Suprapubic skin (tissue), 4 donors: Measurements from ENCODE around the gene MARCO. TPM values are rescaled to one million over a fixed set of nuclear protein-coding genes. Genes with fewer than 3 reads are reported as not detected.
A peak's percentile ranks its signal among the peaks of the same experiment; 100 is the strongest.

ENCODE experiments used
- DNase-seq, 2 donors: peaks; one replicate each; pipeline ENCODE4 v3.0.0-alpha.2; 2019; ENCODE audit warnings: low spot score in 2 of 2
- H3K27ac ChIP-seq: fragments of 200-600 bp; sonication (generic); one replicate; pipeline ENCODE4 v1.5.1; 2019
- H3K27me3 ChIP-seq: fragments of 200-600 bp; sonication (generic); one replicate; pipeline ENCODE4 v1.5.1; 2019
- H3K36me3 ChIP-seq: fragments of 200-600 bp; sonication (generic); one replicate; pipeline ENCODE4 v1.5.1; 2019
- H3K4me1 ChIP-seq: fragments of 200-600 bp; sonication (generic); one replicate; pipeline ENCODE4 v1.5.1; 2019
- H3K4me3 ChIP-seq: fragments of 200-600 bp; sonication (generic); one replicate; pipeline ENCODE4 v1.5.1; 2019; ENCODE audit warnings: mild to moderate bottlenecking
- H3K9me3 ChIP-seq: fragments of 200-600 bp; sonication (generic); one replicate; pipeline ENCODE4 v1.5.1; 2019
- CTCF ChIP-seq, 2 donors: fragments of 200-600 bp in 1 of 2; fragments of 450-650 bp in 1 of 2; sonication (generic) in 1 of 2; IDR thresholded peaks; one replicate each; pipeline ENCODE4 v1.5.1; 2016 to 2019; ENCODE audit warnings: antibody characterized with exemption in 2 of 2, mild to moderate bottlenecking in 1 of 2, moderate library complexity in 1 of 2
- EP300 ChIP-seq: sonication (generic); formaldehyde crosslinking; IDR thresholded peaks from one replicate; pipeline ENCODE4 v1.6.1; 2017; ENCODE audit warnings: antibody characterized with exemption
- POLR2A ChIP-seq, 2 donors: fragments of 450-650 bp; IDR thresholded peaks; one replicate each; pipeline ENCODE4 v1.6.1; 2017; ENCODE audit warnings: antibody characterized with exemption in 2 of 2, mild to moderate bottlenecking in 2 of 2, moderate library complexity in 2 of 2
- POLR2AphosphoS5 ChIP-seq, 3 donors: sonication (generic); formaldehyde crosslinking; IDR thresholded peaks; one replicate each; pipeline ENCODE4 v1.6.1; 2017; ENCODE audit warnings: antibody characterized with exemption in 3 of 3
- WGBS: methylation state at CpG from one replicate; pipeline ENCODE4 v1.1.5; 2018; 5-methylcytosine and 5-hydroxymethylcytosine counted together
- total RNA-seq, 4 donors: library from RNA; depleted of rRNA; stranded (reverse); fragments of >200 nt; gene quantifications; one replicate each; pipeline ENCODE4 v1.1.0, GENCODE V29; 2016

MARCO gene
- total RNA-seq, 4 donors from 2014 or later = 0.68 to 9.1 (median 1.3) TPM

- Histone ChIP-seq H3K36me3 (no peaks in the 10 kb centered on the region), H3K9me3 (no peaks in the 10 kb centered on the region), H3K4me1 (no peaks in the 10 kb centered on the region), H3K4me3 (no peak overlapping the region), H3K27ac (no peak overlapping the region), H3K27me3 (peaks cover 5% of the 10 kb centered on the region)
- TF ChIP-seq POLR2A (IDR thresholded peaks at IDR 0.05) (no peak), EP300 (no peak), POLR2AphosphoS5 (IDR thresholded peaks at IDR 0.05) (no peak), CTCF (IDR thresholded peaks at IDR 0.05) (no peak)
- no peak for DNase-seq
- 84% methylated on average over 4 of the region's 4 CpGs for WGBS
Measured at GRCh38 chr2:118980022-118980421, 38.0 kb downstream of the MARCO start.

DNA sequence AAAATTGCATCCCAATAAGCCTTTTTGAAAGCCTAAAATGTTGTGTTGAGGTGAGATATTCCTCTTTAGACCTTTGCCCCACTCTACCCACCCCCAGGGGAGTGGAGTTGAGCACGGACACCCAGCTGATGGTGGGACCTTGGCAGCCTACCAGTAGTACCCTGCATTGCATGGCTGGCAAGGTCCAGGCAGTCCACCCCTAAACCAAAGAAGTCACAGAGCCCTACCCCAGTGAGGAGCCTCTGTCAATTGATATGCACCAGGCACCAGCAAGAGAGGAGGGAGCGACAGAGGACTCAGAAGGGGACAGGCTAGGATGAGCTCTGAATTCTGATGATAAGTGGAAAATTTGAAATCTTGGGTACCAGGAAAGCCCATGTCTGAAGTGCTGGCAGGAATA, 38.6 kb downstream of the MARCO start:
- H3K4me3 ChIP-seq = no peak overlapping the region
- H3K27ac ChIP-seq = no peak overlapping the region
- no peaks in the 10 kb centered on the region for H3K36me3 ChIP-seq
- DNase-seq = no peak
- no peak for TF ChIP-seq EP300
- no peak for TF ChIP-seq POLR2A (IDR thresholded peaks at IDR 0.05)
- no peak for TF ChIP-seq POLR2AphosphoS5 (IDR thresholded peaks at IDR 0.05)
- TF ChIP-seq CTCF (IDR thresholded peaks at IDR 0.05) = no peak
- H3K9me3 ChIP-seq = no peaks in the 10 kb centered on the region
- 97% methylated on average over 2 of the region's 2 CpGs for WGBS
- no peaks in the 10 kb centered on the region for H3K27me3 ChIP-seq
- no peaks in the 10 kb centered on the region for H3K4me1 ChIP-seq

GRCh38 chr2:118981632-118982031, 39.6 kb downstream of the MARCO start:
- DNase-seq = no peak
- H3K27me3 ChIP-seq = no peaks in the 10 kb centered on the region
- H3K4me1 ChIP-seq = no peaks in the 10 kb centered on the region
- TF ChIP-seq POLR2A (IDR thresholded peaks at IDR 0.05) = no peak
- TF ChIP-seq EP300 = no peak
- TF ChIP-seq POLR2AphosphoS5 (IDR thresholded peaks at IDR 0.05) = no peak
- no peak for TF ChIP-seq CTCF (IDR thresholded peaks at IDR 0.05)
- H3K9me3 ChIP-seq = no peaks in the 10 kb centered on the region
- no peak overlapping the region for H3K27ac ChIP-seq
- no peaks in the 10 kb centered on the region for H3K36me3 ChIP-seq
- 19% methylated on average over 2 of the region's 2 CpGs for WGBS
- H3K4me3 ChIP-seq = no peak overlapping the region

DNA sequence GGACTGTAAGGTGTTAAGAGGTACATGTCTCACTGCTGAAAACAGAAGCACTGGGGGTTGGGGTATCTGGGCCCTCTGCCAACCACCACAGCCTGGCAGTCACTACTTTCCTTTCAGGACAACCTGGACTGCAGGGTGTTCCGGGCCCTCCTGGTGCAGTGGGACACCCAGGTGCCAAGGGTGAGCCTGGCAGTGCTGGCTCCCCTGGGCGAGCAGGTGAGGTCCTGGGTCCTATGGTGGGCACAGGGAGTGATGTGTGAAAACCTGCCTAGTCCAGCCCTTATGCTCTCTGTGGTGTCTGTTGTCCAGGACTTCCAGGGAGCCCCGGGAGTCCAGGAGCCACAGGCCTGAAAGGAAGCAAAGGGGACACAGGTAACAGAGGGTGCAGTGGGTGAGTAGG, 40.0 kb downstream of the MARCO start:
- Histone ChIP-seq H3K4me1 (no peaks in the 10 kb centered on the region), H3K9me3 (no peaks in the 10 kb centered on the region), H3K4me3 (no peak overlapping the region), H3K36me3 (no peaks in the 10 kb centered on the region), H3K27ac (no peak overlapping the region), H3K27me3 (no peaks in the 10 kb centered on the region)
- WGBS = 80% methylated on average over 1 of the region's 3 CpGs
- TF ChIP-seq POLR2AphosphoS5 (IDR thresholded peaks at IDR 0.05) (no peak), POLR2A (IDR thresholded peaks at IDR 0.05) (no peak), EP300 (no peak), CTCF (IDR thresholded peaks at IDR 0.05) (no peak)
- peak in 1 of 2 donors; percentile 34 for DNase-seq

GRCh38 chr2:118983133-118983532, 41.1 kb downstream of the MARCO start:
- Histone ChIP-seq H3K27me3 (peaks cover 1% of the 10 kb centered on the region), H3K9me3 (no peaks in the 10 kb centered on the region), H3K27ac (no peak overlapping the region), H3K4me1 (no peaks in the 10 kb centered on the region), H3K36me3 (no peaks in the 10 kb centered on the region), H3K4me3 (no peak overlapping the region)
- peak in 1 of 2 donors; percentile 55 for DNase-seq
- TF ChIP-seq POLR2A (IDR thresholded peaks at IDR 0.05) = no peak
- TF ChIP-seq POLR2AphosphoS5 (IDR thresholded peaks at IDR 0.05) = no peak
- WGBS = 87% methylated on average over 6 of the region's 6 CpGs

GRCh38 chr2:118983915-118984314, 41.9 kb downstream of the MARCO start:
- H3K27me3 ChIP-seq = peaks cover 2% of the 10 kb centered on the region
- no peak overlapping the region for H3K4me3 ChIP-seq
- 67% methylated on average over 1 of the region's 1 CpG for WGBS
- no peaks in the 10 kb centered on the region for H3K4me1 ChIP-seq
- no peak overlapping the region for H3K27ac ChIP-seq
- TF ChIP-seq POLR2A (IDR thresholded peaks at IDR 0.05) (no peak), CTCF (IDR thresholded peaks at IDR 0.05) (no peak), POLR2AphosphoS5 (IDR thresholded peaks at IDR 0.05) (no peak), EP300 (no peak)
- no peaks in the 10 kb centered on the region for H3K9me3 ChIP-seq
- no peaks in the 10 kb centered on the region for H3K36me3 ChIP-seq
- peak in 1 of 2 donors; percentile 13 for DNase-seq
